DMS153 treated with DMSO at 0.1 percent for 48 hours (cell line): ENCODE data around the gene PNMA8B.

Experiments used
- DNase-seq: peaks from one replicate; lab custom pipeline; 2025; ENCODE audit not compliant: unreplicated experiment; lab: John Stamatoyannopoulos, UW

The PNMA8B gene

GRCh38 chr19:46460055-46460454 lies 35.6 kb downstream of the PNMA8B start:
- DNase-seq, result no peak

GRCh38 chr19:46456930-46457329 lies 38.7 kb downstream of the PNMA8B start:
- DNase-seq, result no peak

- no peak for DNase-seq
These were observed 41.4 kb downstream of the PNMA8B start for GRCh38 chr19:46454244-46454643.

- no peak for DNase-seq
These were observed 42.0 kb downstream of the PNMA8B start for GRCh38 chr19:46453661-46454060.

GRCh38 chr19:46452186-46452585 lies 43.5 kb downstream of the PNMA8B start:
- no peak for DNase-seq

- no peak for DNase-seq
These were observed 44.3 kb downstream of the PNMA8B start for GRCh38 chr19:46451352-46451751.

GRCh38 chr19:46450737-46451136 lies 44.9 kb downstream of the PNMA8B start:
- DNase-seq, result no peak

- no peak for DNase-seq
These were observed 46.4 kb downstream of the PNMA8B start for GRCh38 chr19:46449228-46449627.

GRCh38 chr19:46448601-46449000 lies 47.1 kb downstream of the PNMA8B start:
- DNase-seq, result no peak

- no peak for DNase-seq
These were observed 47.8 kb downstream of the PNMA8B start for GRCh38 chr19:46447824-46448223.

- DNase-seq, result no peak
These were observed 48.7 kb downstream of the PNMA8B start for GRCh38 chr19:46447006-46447405.

GRCh38 chr19:46446021-46446420 lies 49.6 kb downstream of the PNMA8B start:
- DNase-seq, result no peak

GRCh38 chr19:46442808-46443450 lies 52.7 kb downstream of the PNMA8B start:
- DNase-seq, result no peak

- DNase-seq, result no peak
These were observed 53.8 kb downstream of the PNMA8B start for GRCh38 chr19:46441866-46442265.
